ENCODE measurements around the gene PDLIM1. TPM values are rescaled to one million over a fixed set of nuclear protein-coding genes. Genes with fewer than 3 reads are reported as not detected.

PDLIM1 gene
- total and polyA plus RNA-seq, 3 donors from 2014 or later: 14.9 to 64.3 (median 23.5) TPM

- intact Hi-C loops (cut with DNase I; ENCODE audit: low total_unique reads): no loop called here
- no peak for TF ChIP-seq POLR2A (IDR thresholded peaks at IDR 0.05)
- no peak for TF ChIP-seq CTCF (IDR thresholded peaks at IDR 0.05)
- no peak overlapping the region for H3K27ac ChIP-seq
- H3K36me3 ChIP-seq (ENCODE audit: low read depth, missing control alignments): no peaks in the 10 kb centered on the region
- no peak for DNase-seq
- no peaks in the 10 kb centered on the region for H3K4me1 ChIP-seq
- WGBS, 2 donors: 43 to 78% methylated on average over 1 of the region's 1 CpG
- H3K4me3 ChIP-seq: no peak overlapping the region
- H3K27me3 ChIP-seq: no peaks in the 10 kb centered on the region
- H3K9me3 ChIP-seq: no peaks in the 10 kb centered on the region
Observed at GRCh38 chr10:95217476-95217875, 73.3 kb downstream of the PDLIM1 start.

- H3K36me3 ChIP-seq (ENCODE audit: low read depth, missing control alignments): no peaks in the 10 kb centered on the region
- 80 to 98% methylated on average over 3 of the region's 3 CpGs for WGBS, 2 donors
- intact Hi-C loops (cut with DNase I; ENCODE audit: low total_unique reads): no loop called here
- no peaks in the 10 kb centered on the region for H3K4me1 ChIP-seq
- no peak for DNase-seq
- no peak overlapping the region for H3K4me3 ChIP-seq
- no peaks in the 10 kb centered on the region for H3K9me3 ChIP-seq
- no peak overlapping the region for H3K27ac ChIP-seq
- no peak for TF ChIP-seq POLR2A (IDR thresholded peaks at IDR 0.05)
- TF ChIP-seq CTCF (IDR thresholded peaks at IDR 0.05): no peak
- H3K27me3 ChIP-seq: no peaks in the 10 kb centered on the region
Observed at GRCh38 chr10:95214793-95215192, 76.0 kb downstream of the PDLIM1 start.

- H3K27me3 ChIP-seq: no peaks in the 10 kb centered on the region
- H3K4me1 ChIP-seq: no peaks in the 10 kb centered on the region
- DNase-seq: no peak
- H3K9me3 ChIP-seq: no peaks in the 10 kb centered on the region
- H3K27ac ChIP-seq: no peak overlapping the region
- intact Hi-C loops (cut with DNase I; ENCODE audit: low total_unique reads): no loop called here
- no peaks in the 10 kb centered on the region for H3K36me3 ChIP-seq (ENCODE audit: low read depth, missing control alignments)
- WGBS, 2 donors: 76 to 86% methylated on average over 2 of the region's 2 CpGs
- no peak for TF ChIP-seq CTCF (IDR thresholded peaks at IDR 0.05)
- no peak for TF ChIP-seq POLR2A (IDR thresholded peaks at IDR 0.05)
- H3K4me3 ChIP-seq: no peak overlapping the region
Observed at GRCh38 chr10:95214369-95214768, 76.4 kb downstream of the PDLIM1 start.

GRCh38 chr10:95211606-95212279 lies 79.1 kb downstream of the PDLIM1 start:
- Histone ChIP-seq H3K4me1 (no peaks in the 10 kb centered on the region), H3K36me3 (ENCODE audit: low read depth, missing control alignments) (no peaks in the 10 kb centered on the region), H3K9me3 (no peaks in the 10 kb centered on the region), H3K27me3 (no peaks in the 10 kb centered on the region), H3K4me3 (no peak overlapping the region), H3K27ac (no peak overlapping the region)
- TF ChIP-seq POLR2A (IDR thresholded peaks at IDR 0.05) (no peak), CTCF (IDR thresholded peaks at IDR 0.05) (no peak)
- intact Hi-C loops (cut with DNase I; ENCODE audit: low total_unique reads): no loop called here
- WGBS, 2 donors: 68 to 81% methylated on average over 3 of the region's 3 CpGs
- no peak for DNase-seq

GRCh38 chr10:95209509-95210127 lies 81.2 kb downstream of the PDLIM1 start:
- intact Hi-C loops (cut with DNase I; ENCODE audit: low total_unique reads): no loop called here
- WGBS, 2 donors: 91 to 96% methylated on average over 6 of the region's 6 CpGs
- no peak for TF ChIP-seq CTCF (IDR thresholded peaks at IDR 0.05)
- TF ChIP-seq POLR2A (IDR thresholded peaks at IDR 0.05): no peak
- no peak overlapping the region for H3K4me3 ChIP-seq
- no peak overlapping the region for H3K27ac ChIP-seq
- DNase-seq: no peak
- H3K36me3 ChIP-seq (ENCODE audit: low read depth, missing control alignments): no peaks in the 10 kb centered on the region
- H3K9me3 ChIP-seq: no peaks in the 10 kb centered on the region
- no peaks in the 10 kb centered on the region for H3K4me1 ChIP-seq
- no peaks in the 10 kb centered on the region for H3K27me3 ChIP-seq
